AG04449 (cell line): Measurements from ENCODE around the gene FOXA1.

Source experiments
- CTCF ChIA-PET: fragments of 350-600 bp; formaldehyde crosslinking; extraction: SDS; loops from one replicate; lab custom pipeline; 2021; ENCODE audit warnings: antibody characterized with exemption; lab: Yijun Ruan, JAX
- POLR2A ChIA-PET: fragments of 400-600, 350-600 bp; formaldehyde crosslinking; extraction: SDS; loops from one replicate; lab custom pipeline; 2020; ENCODE audit warnings: antibody characterized with exemption, inconsistent platforms; lab: Yijun Ruan, JAX
- DNase-seq: peaks from one replicate; pipeline ENCODE4 v3.0.0-alpha.2; 2010; ENCODE audit warnings: low read depth, low spot score
- H3K4me3 ChIP-seq: 2 replicates; pipeline ENCODE4 v1.5.1; 2011; ENCODE audit warnings: low read depth, mild to moderate bottlenecking, control low read depth, low read length
- TF ChIP-seq, protein P1 (sequence below): IDR thresholded peaks from one replicate; pipeline ENCODE4 v1.5.1; 2011; ENCODE audit warnings: mild to moderate bottlenecking, moderate library complexity, low read length, control low read depth, inconsistent platforms; ENCODE audit not compliant: insufficient read depth; ENCODE audit errors: missing control alignments

The FOXA1 gene

GRCh38 chr14:37587881-37588666 is 7.0 kb downstream of the FOXA1 start:
- POLR2A ChIA-PET, result no interaction called here

GRCh38 chr14:37587131-37587803 is 7.8 kb downstream of the FOXA1 start:
- TF ChIP-seq, protein P1, sequence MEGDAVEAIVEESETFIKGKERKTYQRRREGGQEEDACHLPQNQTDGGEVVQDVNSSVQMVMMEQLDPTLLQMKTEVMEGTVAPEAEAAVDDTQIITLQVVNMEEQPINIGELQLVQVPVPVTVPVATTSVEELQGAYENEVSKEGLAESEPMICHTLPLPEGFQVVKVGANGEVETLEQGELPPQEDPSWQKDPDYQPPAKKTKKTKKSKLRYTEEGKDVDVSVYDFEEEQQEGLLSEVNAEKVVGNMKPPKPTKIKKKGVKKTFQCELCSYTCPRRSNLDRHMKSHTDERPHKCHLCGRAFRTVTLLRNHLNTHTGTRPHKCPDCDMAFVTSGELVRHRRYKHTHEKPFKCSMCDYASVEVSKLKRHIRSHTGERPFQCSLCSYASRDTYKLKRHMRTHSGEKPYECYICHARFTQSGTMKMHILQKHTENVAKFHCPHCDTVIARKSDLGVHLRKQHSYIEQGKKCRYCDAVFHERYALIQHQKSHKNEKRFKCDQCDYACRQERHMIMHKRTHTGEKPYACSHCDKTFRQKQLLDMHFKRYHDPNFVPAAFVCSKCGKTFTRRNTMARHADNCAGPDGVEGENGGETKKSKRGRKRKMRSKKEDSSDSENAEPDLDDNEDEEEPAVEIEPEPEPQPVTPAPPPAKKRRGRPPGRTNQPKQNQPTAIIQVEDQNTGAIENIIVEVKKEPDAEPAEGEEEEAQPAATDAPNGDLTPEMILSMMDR, result no peak
- ChIA-PET CTCF (interaction anchor here (3.1 kb wide), 1 partner anchor 10 kb away, joined by 12 read pairs; no protein-coding TSS in a partner anchor), POLR2A (no interaction called here)
- no peak overlapping the region for H3K4me3 ChIP-seq
- DNase-seq, result no peak

More at GRCh38 chr14:37587881-37588666, 7.0 kb downstream of the FOXA1 start:
- CTCF ChIA-PET, result interaction anchor here (1.9 to 3.1 kb wide), 2 partner anchors 9 to 11 kb away, joined by 6 to 12 read pairs; no protein-coding TSS in a partner anchor
- DNase-seq, result no peak
- TF ChIP-seq, protein P1, result no peak
- no peak overlapping the region for H3K4me3 ChIP-seq

GRCh38 chr14:37586797-37587130 is 8.3 kb downstream of the FOXA1 start:
- no peak overlapping the region for H3K4me3 ChIP-seq
- ChIA-PET POLR2A (no interaction called here), CTCF (interaction anchor here (0.7 to 3.1 kb wide), 2 partner anchors 10 to 340 kb away, joined by 3 to 12 read pairs; no protein-coding TSS in a partner anchor)
- TF ChIP-seq, protein P1, result no peak
- DNase-seq, result no peak

- POLR2A ChIA-PET, result no interaction called here
- CTCF ChIA-PET, result interaction anchor here (0.7 to 3.1 kb wide), 2 partner anchors 11 to 340 kb away, joined by 3 to 12 read pairs; no protein-coding TSS in a partner anchor
- no peak overlapping the region for H3K4me3 ChIP-seq
- no peak for DNase-seq
- TF ChIP-seq, protein P1, result no peak
Observed at GRCh38 chr14:37585971-37586796, 8.9 kb downstream of the FOXA1 start.

GRCh38 chr14:37585101-37585511 is 9.9 kb downstream of the FOXA1 start:
- DNase-seq, result no peak
- ChIA-PET POLR2A (no interaction called here), CTCF (interaction anchor here (1.0 to 1.6 kb wide), 2 partner anchors 8 to 347 kb away, joined by 4 to 7 read pairs; no protein-coding TSS in a partner anchor)
- H3K4me3 ChIP-seq, result no peak overlapping the region
- TF ChIP-seq, protein P1, result no peak
